Prostate gland (tissue), 2 donors: ENCODE results near the gene TPRX2. TPM values are rescaled to one million over a fixed set of nuclear protein-coding genes. Genes with fewer than 3 reads are reported as not detected.

Experiments
- DNase-seq: peaks from one replicate; pipeline ENCODE4 v3.0.0-alpha.2; 2019; ENCODE audit warnings: low spot score
- H3K27ac ChIP-seq, 2 donors: fragments of 200-600 bp; sonication (generic); 2 replicates each; pipeline ENCODE4 v1.5.1; 2017 to 2019
- H3K27me3 ChIP-seq: fragments of 200-600 bp; sonication (generic); replicated peaks from 2 replicates; pipeline ENCODE4 v1.5.1; 2019; ENCODE audit not compliant: insufficient read depth
- H3K36me3 ChIP-seq, 2 donors: fragments of 200-600 bp; sonication (generic); 1 replicate in 1 of 2; 2 replicates in 1 of 2; pipeline versions ENCODE4 v1.5.1 to v1.8.1; 2017 to 2019
- H3K4me1 ChIP-seq: fragments of 200-600 bp; sonication (generic); replicated peaks from 2 replicates; pipeline ENCODE4 v1.5.1; 2019
- H3K4me3 ChIP-seq, 2 donors: fragments of 200-600 bp; sonication (generic); 2 replicates each; pipeline ENCODE4 v1.5.1; 2017 to 2019
- H3K9me3 ChIP-seq: fragments of 200-600 bp; sonication (generic); 2 replicates; pipeline ENCODE4 v1.5.1; 2017
- POLR2A ChIP-seq: fragments of 450-650 bp; IDR thresholded peaks from one replicate; pipeline ENCODE4 v1.6.1; 2016; ENCODE audit warnings: antibody characterized with exemption, mild to moderate bottlenecking
- POLR2AphosphoS5 ChIP-seq: sonication (generic); formaldehyde crosslinking; IDR thresholded peaks from one replicate; pipeline ENCODE4 v1.6.1; 2017; ENCODE audit warnings: antibody characterized with exemption
- WGBS: methylation state at CpG from one replicate; pipeline ENCODE4 v1.1.5; 2018; 5-methylcytosine and 5-hydroxymethylcytosine counted together
- intact Hi-C: fragments of 100-400 bp; cut with DNase I; formaldehyde crosslinking; loops from one replicate; pipeline ENCODE4 v1.14.2; 2022
- total RNA-seq, 2 donors: library from RNA; depleted of rRNA; stranded (reverse); fragments of >200 nt; gene quantifications; one replicate each; pipeline ENCODE4 v1.1.0, GENCODE V29; 2016
- TF ChIP-seq, protein P1 (sequence below), 4 experiments: fragments of 200-600 bp in 2 of 4; fragments of 450-650 bp in 2 of 4; sonication (generic) in 2 of 4; IDR thresholded peaks; 1 replicate in 3 of 4; 2 replicates in 1 of 4; pipeline ENCODE4 v1.5.1; 2016 to 2019; ENCODE audit warnings: antibody characterized with exemption in 4 of 4, mild to moderate bottlenecking in 2 of 4, moderate library complexity in 2 of 4

Gene TPRX2
- total RNA-seq, 2 donors from 2014 or later = not detected

DNA sequence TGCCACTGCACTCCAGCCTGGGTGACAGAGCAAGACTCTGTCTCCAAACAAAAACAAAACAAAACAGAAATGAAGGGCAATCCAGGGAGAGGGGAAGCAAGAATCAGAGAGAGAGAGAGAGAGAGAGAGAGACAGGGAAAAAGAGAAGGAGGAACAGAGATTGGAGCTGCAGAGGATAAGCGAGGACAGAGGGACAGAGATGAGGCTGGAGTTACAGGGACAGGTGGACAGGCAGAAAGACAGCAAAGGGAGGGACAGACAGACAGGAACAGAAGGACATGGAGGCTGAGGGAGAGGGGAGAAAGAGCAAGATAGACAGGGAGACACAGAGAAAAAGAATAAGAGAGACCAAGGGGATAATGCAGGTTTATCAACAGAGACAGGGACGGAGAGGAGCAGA, 38.6 kb upstream of the TPRX2 start:
- Histone ChIP-seq H3K4me3 (no peak overlapping the region), H3K9me3 (no peaks in the 10 kb centered on the region), H3K27ac (no peak overlapping the region), H3K36me3 (no peaks in the 10 kb centered on the region), H3K4me1 (no peaks in the 10 kb centered on the region), H3K27me3 (no peaks in the 10 kb centered on the region)
- 70% methylated on average over 2 of the region's 2 CpGs for WGBS
- TF ChIP-seq, protein P1, sequence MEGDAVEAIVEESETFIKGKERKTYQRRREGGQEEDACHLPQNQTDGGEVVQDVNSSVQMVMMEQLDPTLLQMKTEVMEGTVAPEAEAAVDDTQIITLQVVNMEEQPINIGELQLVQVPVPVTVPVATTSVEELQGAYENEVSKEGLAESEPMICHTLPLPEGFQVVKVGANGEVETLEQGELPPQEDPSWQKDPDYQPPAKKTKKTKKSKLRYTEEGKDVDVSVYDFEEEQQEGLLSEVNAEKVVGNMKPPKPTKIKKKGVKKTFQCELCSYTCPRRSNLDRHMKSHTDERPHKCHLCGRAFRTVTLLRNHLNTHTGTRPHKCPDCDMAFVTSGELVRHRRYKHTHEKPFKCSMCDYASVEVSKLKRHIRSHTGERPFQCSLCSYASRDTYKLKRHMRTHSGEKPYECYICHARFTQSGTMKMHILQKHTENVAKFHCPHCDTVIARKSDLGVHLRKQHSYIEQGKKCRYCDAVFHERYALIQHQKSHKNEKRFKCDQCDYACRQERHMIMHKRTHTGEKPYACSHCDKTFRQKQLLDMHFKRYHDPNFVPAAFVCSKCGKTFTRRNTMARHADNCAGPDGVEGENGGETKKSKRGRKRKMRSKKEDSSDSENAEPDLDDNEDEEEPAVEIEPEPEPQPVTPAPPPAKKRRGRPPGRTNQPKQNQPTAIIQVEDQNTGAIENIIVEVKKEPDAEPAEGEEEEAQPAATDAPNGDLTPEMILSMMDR (IDR thresholded peaks at IDR 0.05) = no peak
- no peak for TF ChIP-seq POLR2A
- no peak for TF ChIP-seq POLR2AphosphoS5
- no peak for DNase-seq
- intact Hi-C loops = no loop called here

- H3K36me3 ChIP-seq = no peaks in the 10 kb centered on the region
- 43% methylated on average over 15 of the region's 15 CpGs for WGBS
- intact Hi-C loops = no loop called here
- no peak within 1 kb of the TSS for H3K27ac ChIP-seq
- no peaks in the 10 kb centered on the region for H3K27me3 ChIP-seq
- no peaks in the 10 kb centered on the region for H3K4me1 ChIP-seq
- H3K4me3 ChIP-seq = no peak within 1 kb of the TSS
- no peak for TF ChIP-seq POLR2A
- TF ChIP-seq, protein P1 (IDR thresholded peaks at IDR 0.05) = no peak
- no peak for TF ChIP-seq POLR2AphosphoS5
- no peaks in the 10 kb centered on the region for H3K9me3 ChIP-seq
- no peak for DNase-seq
Measured at GRCh38 chr19:47821460-47822020, 37.5 kb upstream of the TPRX2 start, which contains the start of gene CRX. Gene CRX (plus strand): TSS chr19:47821937. CDS start chr19:47834444, 12,507 bp downstream.

DNA sequence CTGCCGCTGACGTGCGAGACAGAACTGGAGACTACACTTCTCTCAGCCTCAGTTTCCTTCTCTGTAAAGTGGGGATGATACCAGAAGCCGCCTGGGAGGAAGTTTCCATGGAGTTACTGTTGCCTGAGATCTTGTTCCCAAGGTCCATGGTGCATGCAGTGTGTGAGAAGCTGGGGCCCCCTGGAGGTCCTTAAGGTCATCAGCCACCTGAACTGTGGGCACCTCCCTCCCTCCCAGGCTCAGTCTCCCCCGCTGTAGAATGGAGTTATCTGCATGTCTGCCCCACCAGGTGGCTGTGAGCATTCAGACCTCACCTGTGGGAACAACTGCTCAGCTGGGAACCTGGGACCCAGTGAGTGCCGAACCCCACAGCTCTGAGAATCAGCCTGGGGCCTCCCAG, 34.6 kb upstream of the TPRX2 start:
- H3K27me3 ChIP-seq = no peaks in the 10 kb centered on the region
- intact Hi-C loops = no loop called here
- no peak overlapping the region for H3K4me3 ChIP-seq
- no peak for DNase-seq
- H3K27ac ChIP-seq = no peak overlapping the region
- no peaks in the 10 kb centered on the region for H3K4me1 ChIP-seq
- no peaks in the 10 kb centered on the region for H3K36me3 ChIP-seq
- WGBS = 85% methylated on average over 6 of the region's 6 CpGs
- H3K9me3 ChIP-seq = no peaks in the 10 kb centered on the region
- TF ChIP-seq POLR2A = no peak
- TF ChIP-seq, protein P1 (IDR thresholded peaks at IDR 0.05) = no peak
- no peak for TF ChIP-seq POLR2AphosphoS5

DNA sequence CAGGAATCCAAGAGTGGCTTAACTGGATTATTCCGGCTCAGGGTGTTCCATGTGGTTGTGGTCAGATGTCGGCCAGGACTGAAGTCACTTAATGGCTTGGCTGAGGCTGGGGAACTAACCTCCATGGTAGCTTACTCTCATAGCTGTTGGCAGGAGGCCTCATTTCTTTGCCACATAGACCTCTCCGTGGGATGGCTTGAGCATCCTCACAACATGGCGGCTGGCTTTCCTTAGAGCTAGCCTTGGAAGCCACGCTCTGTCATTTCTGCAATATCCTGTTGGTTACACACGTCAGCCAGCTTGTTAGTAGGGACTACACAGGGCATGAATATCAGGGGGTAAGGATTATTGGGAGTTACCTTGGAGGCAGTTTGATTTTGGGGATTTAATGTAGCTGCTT, 32.2 kb upstream of the TPRX2 start:
- Histone ChIP-seq H3K36me3 (no peaks in the 10 kb centered on the region), H3K4me3 (no peak overlapping the region), H3K27ac (no peak overlapping the region), H3K27me3 (no peaks in the 10 kb centered on the region), H3K4me1 (no peaks in the 10 kb centered on the region), H3K9me3 (no peaks in the 10 kb centered on the region)
- intact Hi-C loops = no loop called here
- no peak for DNase-seq
- no peak for TF ChIP-seq POLR2A
- no peak for TF ChIP-seq POLR2AphosphoS5
- TF ChIP-seq, protein P1 (IDR thresholded peaks at IDR 0.05) = no peak
- WGBS = 85% methylated on average over 6 of the region's 6 CpGs

GRCh38 chr19:47832723-47833122, 26.3 kb upstream of the TPRX2 start:
- no peak overlapping the region for H3K27ac ChIP-seq
- H3K4me1 ChIP-seq = no peaks in the 10 kb centered on the region
- no peaks in the 10 kb centered on the region for H3K27me3 ChIP-seq
- DNase-seq = no peak
- TF ChIP-seq, protein P1 (IDR thresholded peaks at IDR 0.05) = no peak
- TF ChIP-seq POLR2AphosphoS5 (no peak), POLR2A (no peak)
- WGBS = 75% methylated on average over 4 of the region's 4 CpGs
- H3K4me3 ChIP-seq = no peak overlapping the region
- intact Hi-C loops = no loop called here
- H3K36me3 ChIP-seq = no peaks in the 10 kb centered on the region
- no peaks in the 10 kb centered on the region for H3K9me3 ChIP-seq
